GM12878 (cell line): ENCODE results near the gene SLC7A5. TPM values are rescaled to one million over a fixed set of nuclear protein-coding genes. Genes with fewer than 3 reads are reported as not detected.

Experiments
- ATAC-seq: fragments of 200-7000 bp; cut with Tn5 transposase; 3 replicates; pipeline ENCODE4 v1.9.1; 2020; ENCODE audit warnings: mild to moderate bottlenecking, moderate library complexity
- BruUV-seq: library from RNA; stranded (reverse); fragments of 400-500 nt; replicated peaks from 2 replicates; lab custom pipeline; 2021; lab: Mats Ljungman, UMichigan
- CTCF ChIA-PET: fragments of 300-600 bp; sonication (Branson Sonifier 250); formaldehyde crosslinking; extraction: SDS; loops from one replicate; lab custom pipeline; 2021; ENCODE audit warnings: inconsistent platforms; lab: Yijun Ruan, JAX
- POLR2A ChIA-PET: fragments of 350-600 bp; formaldehyde crosslinking; extraction: SDS; loops from one replicate; lab custom pipeline; 2021; ENCODE audit warnings: inconsistent platforms; lab: Charles Lee
- RAD21 ChIA-PET: fragments of 300-600 bp; sonication (Branson Sonifier 250); formaldehyde crosslinking; loops from one replicate; lab custom pipeline; 2023; ENCODE audit warnings: antibody characterized with exemption; ENCODE audit not compliant: unreplicated experiment; lab: Charles Lee
- SMC1A ChIA-PET: fragments of 300-600 bp; sonication (Branson Sonifier 250); formaldehyde crosslinking; loops from one replicate; lab custom pipeline; 2023; ENCODE audit not compliant: unreplicated experiment, uncharacterized antibody; lab: Charles Lee
- DNase-seq: peaks from one replicate; pipeline ENCODE4 v3.0.0-alpha.2; 2011; ENCODE audit warnings: low read depth, low spot score
- FAIRE-seq: peaks from 3 replicates; lab custom pipeline; 2011; peaks lifted over from hg19 to GRCh38; lab: Jason Lieb, UNC
- H2AFZ ChIP-seq: 2 replicates; pipeline ENCODE4 v1.6.0; 2011; ENCODE audit warnings: low read depth, low read length, control low read depth; ENCODE audit not compliant: control insufficient read depth
- H3K27ac ChIP-seq: 2 replicates; pipeline ENCODE4 v1.5.1; 2011; ENCODE audit warnings: control low read depth; ENCODE audit not compliant: control insufficient read depth, insufficient read depth
- H3K27me3 ChIP-seq, 2 experiments: replicated peaks in 1 of 2; 2 replicates each; pipeline versions ENCODE4 v1.6.0 to v1.6.1; 2011; ENCODE audit warnings: low read length in 1 of 2; ENCODE audit not compliant: control insufficient read depth in 2 of 2, insufficient read depth in 2 of 2
- H3K36me3 ChIP-seq, 2 experiments: 2 replicates each; pipeline ENCODE4 v1.5.1; 2011; ENCODE audit warnings: low read length in 1 of 2; ENCODE audit not compliant: control insufficient read depth in 2 of 2, insufficient read depth in 2 of 2
- H3K4me1 ChIP-seq: 2 replicates; pipeline ENCODE4 v1.6.1; 2011; ENCODE audit warnings: mild to moderate bottlenecking, low read length, moderate library complexity, mixed read lengths; ENCODE audit not compliant: control insufficient read depth, insufficient read depth
- H3K4me2 ChIP-seq: 2 replicates; pipeline ENCODE4 v1.6.0; 2011; ENCODE audit warnings: control low read depth; ENCODE audit not compliant: control insufficient read depth, insufficient read depth
- H3K4me3 ChIP-seq: fragments of 200-600 bp; sonication (generic); 2 replicates; pipeline ENCODE4 v1.5.1; 2016
- H3K79me2 ChIP-seq: 2 replicates; pipeline ENCODE4 v1.6.0; 2011; ENCODE audit warnings: low read length; ENCODE audit not compliant: control insufficient read depth, insufficient read depth
- H3K9ac ChIP-seq: 2 replicates; pipeline ENCODE4 v1.8.0; 2011; ENCODE audit warnings: low read length, control low read depth, mixed read lengths; ENCODE audit not compliant: control insufficient read depth, insufficient read depth
- H3K9me3 ChIP-seq: replicated peaks from 3 replicates; pipeline ENCODE4 v1.5.1; 2011; ENCODE audit warnings: mild to moderate bottlenecking, low read length; ENCODE audit not compliant: control insufficient read depth, insufficient read depth
- H4K20me1 ChIP-seq: 2 replicates; pipeline ENCODE4 v1.6.0; 2011; ENCODE audit not compliant: control insufficient read depth, insufficient read depth
- ATF2 ChIP-seq: IDR thresholded peaks from 2 replicates; pipeline ENCODE4 v1.6.1; 2012; ENCODE audit warnings: low read length, inconsistent platforms
- CBX5 ChIP-seq: sonication (generic); IDR thresholded peaks from 2 replicates; pipeline ENCODE4 v1.6.1; 2016; ENCODE audit warnings: low read depth, moderate library complexity, mild to moderate bottlenecking, inconsistent platforms
- FOS ChIP-seq: IDR thresholded peaks from 3 replicates; pipeline ENCODE4 v1.6.1; 2011; ENCODE audit warnings: borderline replicate concordance; ENCODE audit not compliant: insufficient read length; ENCODE audit errors: extremely low read depth
- FOXM1 ChIP-seq: IDR thresholded peaks from 2 replicates; pipeline ENCODE4 v1.6.1; 2012; ENCODE audit warnings: low read depth, mild to moderate bottlenecking, inconsistent platforms, low read length, moderate library complexity
- HDAC2 ChIP-seq: fragments of 200-600 bp; sonication (generic); IDR thresholded peaks from 2 replicates; pipeline ENCODE4 v1.6.1; 2017
- HDAC6 ChIP-seq: fragments of 200-600 bp; sonication (generic); IDR thresholded peaks from one replicate; pipeline ENCODE4 v1.8.0; 2017; ENCODE audit warnings: antibody characterized with exemption; ENCODE audit not compliant: unreplicated experiment
- IRF4 ChIP-seq: IDR thresholded peaks from 2 replicates; pipeline ENCODE4 v1.6.1; 2011; ENCODE audit warnings: low read depth, low read length
- LARP7 ChIP-seq: fragments of 450-650 bp; IDR thresholded peaks from 2 replicates; pipeline ENCODE4 v1.6.1; 2017; ENCODE audit warnings: mild to moderate bottlenecking
- MTA3 ChIP-seq: IDR thresholded peaks from 2 replicates; pipeline ENCODE4 v1.6.1; 2012; ENCODE audit warnings: low read length, inconsistent platforms, borderline replicate concordance
- NR2C1 ChIP-seq: fragments of 450-650 bp; IDR thresholded peaks from 2 replicates; pipeline ENCODE4 v1.6.1; 2017; ENCODE audit warnings: antibody characterized with exemption, mild to moderate bottlenecking, moderate library complexity
- PKNOX1 ChIP-seq: fragments of 450-650 bp; IDR thresholded peaks from 2 replicates; pipeline ENCODE4 v1.6.1; 2016; ENCODE audit warnings: mild to moderate bottlenecking
- PRDM15 ChIP-seq: fragments of 450-650 bp; formaldehyde crosslinking; IDR thresholded peaks from 2 replicates; pipeline ENCODE4 v1.4.0; 2020; ENCODE audit warnings: mild to moderate bottlenecking, moderate library complexity
- SMARCA5 ChIP-seq: fragments of 450-650 bp; IDR thresholded peaks from 2 replicates; pipeline ENCODE4 v1.6.1; 2017; ENCODE audit warnings: mild to moderate bottlenecking
- SRF ChIP-seq, 2 experiments: IDR thresholded peaks; 2 replicates each; pipeline ENCODE4 v1.6.1; 2011; ENCODE audit warnings: low read depth in 2 of 2, low read length in 2 of 2, mild to moderate bottlenecking in 1 of 2, moderate library complexity in 1 of 2
- YBX1 ChIP-seq: fragments of 450-650 bp; IDR thresholded peaks from 2 replicates; pipeline ENCODE4 v1.6.1; 2016; ENCODE audit warnings: antibody characterized with exemption
- ZBED1 ChIP-seq: IDR thresholded peaks from 2 replicates; pipeline ENCODE4 v1.6.1; 2016; ENCODE audit warnings: borderline replicate concordance
- ZBTB4 ChIP-seq: fragments of 450-650 bp; formaldehyde crosslinking; IDR thresholded peaks from 2 replicates; pipeline ENCODE4 v1.4.0; 2022; ENCODE audit warnings: mild to moderate bottlenecking, moderate library complexity
- WGBS: methylation state at CpG from one replicate; pipeline ENCODE4 v1.1.6; 2016; ENCODE audit warnings: low lambda C conversion rate; ENCODE audit not compliant: insufficient replicate concordance, insufficient coverage; ENCODE audit errors: missing lambda C conversion rate; 5-methylcytosine and 5-hydroxymethylcytosine counted together
- in situ Hi-C: fragments of 300-500 bp; cut with MboI; formaldehyde crosslinking; loops from 9 replicates; pipeline ENCODE4 v1.14.3; 2018; ENCODE audit warnings: mixed read lengths
- intact Hi-C: fragments of 100-400 bp; cut with micrococcal nuclease; formaldehyde crosslinking; loops from one replicate; pipeline ENCODE4 v1.14.2; 2022; ENCODE audit not compliant: unreplicated experiment
- polyA plus RNA-seq, 11 experiments: library from polyadenylated mRNA; depleted of rRNA in 4 of 11; unstranded in 6 of 11; stranded (reverse) in 5 of 11; fragments of >200 nt; fragmentation: Nextera tagmentation in 4 of 11; fragmentation: Illumina TruSeq in 1 of 11; extraction: Ambion mirVana in 4 of 11; extraction: Trizol in 1 of 11; gene quantifications; 1 replicate in 1 of 11; 2 replicates in 10 of 11; pipeline versions ENCODE4 v1.2.1 to v1.2.3, GENCODE V29; 2011 to 2016; ENCODE audit warnings: inconsistent platforms in 2 of 11, missing spikeins in 2 of 11, low read depth in 1 of 11
- total RNA-seq, 4 experiments: library from RNA; depleted of rRNA in 3 of 4; stranded (reverse); fragments of >200 nt in 3 of 4; fragmentation: Illumina TruSeq in 1 of 4; extraction: Trizol in 1 of 4; gene quantifications; 2 replicates each; pipeline versions ENCODE4 v1.2.1 to v1.2.3, GENCODE V29; 2013 to 2021

Gene SLC7A5
- total and polyA plus RNA-seq, 10 of the 15 experiments (the other 5 are each of a cell fraction or from before 2014, with no cell fraction given) = 2.3 to 101 (median 35.8) TPM

- no peak overlapping the region for H2AFZ ChIP-seq
- no TSS peak for BruUV-seq
- DNase-seq (no peak), FAIRE-seq (no peak), ATAC-seq (no peak)
- H3K9ac ChIP-seq = no peak overlapping the region
- H3K27ac ChIP-seq = no peak overlapping the region
- 79% methylated on average over 5 of the region's 5 CpGs for WGBS
- ChIA-PET SMC1A (interaction anchor here (1.0 to 1.4 kb wide), 2 partner anchors 23 to 65 kb away, joined by 5 read pairs; no protein-coding TSS in a partner anchor), POLR2A (interaction anchor here (0.5 kb wide), 1 partner anchor 17 kb away, joined by 5 read pairs; no protein-coding TSS in a partner anchor), RAD21 (interaction anchor here (8.3 kb wide), 1 partner anchor 23 kb away, joined by 138 read pairs; no protein-coding TSS in a partner anchor), CTCF (interaction anchor here (0.7 to 8.7 kb wide), 2 partner anchors 11 to 23 kb away, joined by 3 to 153 read pairs; no protein-coding TSS in a partner anchor)
- H4K20me1 ChIP-seq = no peaks in the 10 kb centered on the region
- H3K4me3 ChIP-seq = no peak overlapping the region
- no peaks in the 10 kb centered on the region for H3K27me3 ChIP-seq
- H3K79me2 ChIP-seq = no peaks in the 10 kb centered on the region
- in situ Hi-C loops = no loop called here
- intact Hi-C loops = no loop called here
- H3K4me1 ChIP-seq = peaks cover 31% of the 10 kb centered on the region
- no peak overlapping the region for H3K4me2 ChIP-seq
- H3K36me3 ChIP-seq = no peaks in the 10 kb centered on the region
- no peaks in the 10 kb centered on the region for H3K9me3 ChIP-seq
- TF ChIP-seq LARP7 (no peak), SMARCA5 (no peak), ZBTB4 (no peak), PRDM15 (no peak), ZBED1 (no peak), CBX5 (no peak), SRF (IDR thresholded peaks at IDR 0.05; ENCODE audit: low read depth in 2 of 2, low read length in 2 of 2) (no peak), ATF2 (no peak), IRF4 (no peak), YBX1 (no peak), NR2C1 (no peak), FOS (no peak), HDAC6 (no peak), PKNOX1 (no peak), MTA3 (no peak), HDAC2 (no peak), FOXM1 (no peak)
Measured at GRCh38 chr16:87803385-87803784, 65.9 kb downstream of the SLC7A5 start.
